Skeletal muscle tissue (tissue), 4 donors: Measurements from ENCODE around the gene RAPGEF2. TPM values are rescaled to one million over a fixed set of nuclear protein-coding genes. Genes with fewer than 3 reads are reported as not detected.
"Not testable (repeated sequence)": the region's sequence is repeated elsewhere in the genome, so short reads cannot be mapped to it uniquely, and the experiment has no call there.

Source experiments
- H3K27ac ChIP-seq: one replicate; pipeline ENCODE4 v1.7.0; 2013; ENCODE audit warnings: mild to moderate bottlenecking, low read depth, low read length, inconsistent platforms
- H3K27me3 ChIP-seq, 3 donors: one replicate each; pipeline ENCODE4 v1.7.0; 2013; ENCODE audit warnings: low read length in 3 of 3; ENCODE audit not compliant: control insufficient read depth in 3 of 3, insufficient read depth in 3 of 3
- H3K36me3 ChIP-seq, 3 donors: one replicate each; pipeline ENCODE4 v1.7.0; 2013; ENCODE audit warnings: low read length in 3 of 3; ENCODE audit not compliant: control insufficient read depth in 3 of 3, insufficient read depth in 3 of 3
- H3K4me1 ChIP-seq, 3 donors: one replicate each; pipeline ENCODE4 v1.7.0; 2013; ENCODE audit warnings: low read length in 3 of 3, mild to moderate bottlenecking in 3 of 3; ENCODE audit not compliant: control insufficient read depth in 3 of 3, insufficient read depth in 3 of 3
- H3K4me3 ChIP-seq, 3 donors: one replicate each; pipeline ENCODE4 v1.7.0; 2013; ENCODE audit warnings: low read length in 3 of 3
- H3K9ac ChIP-seq, 3 donors: one replicate each; pipeline ENCODE4 v1.7.0; 2013; ENCODE audit warnings: low read length in 3 of 3, mild to moderate bottlenecking in 3 of 3, moderate library complexity in 2 of 3, low read depth in 1 of 3
- H3K9me3 ChIP-seq, 3 donors: one replicate each; pipeline ENCODE4 v1.7.0; 2013; ENCODE audit warnings: low read length in 3 of 3; ENCODE audit not compliant: control insufficient read depth in 3 of 3
- total RNA-seq: library from RNA; depleted of rRNA; stranded (reverse); fragments of >200 nt; gene quantifications from one replicate; pipeline ENCODE4 v1.2.3, GENCODE V29; 2014
- donor health status: Osteomylitis.

The RAPGEF2 gene
- total RNA-seq, 1 donor from 2014 or later, result 46.4 TPM

DNA sequence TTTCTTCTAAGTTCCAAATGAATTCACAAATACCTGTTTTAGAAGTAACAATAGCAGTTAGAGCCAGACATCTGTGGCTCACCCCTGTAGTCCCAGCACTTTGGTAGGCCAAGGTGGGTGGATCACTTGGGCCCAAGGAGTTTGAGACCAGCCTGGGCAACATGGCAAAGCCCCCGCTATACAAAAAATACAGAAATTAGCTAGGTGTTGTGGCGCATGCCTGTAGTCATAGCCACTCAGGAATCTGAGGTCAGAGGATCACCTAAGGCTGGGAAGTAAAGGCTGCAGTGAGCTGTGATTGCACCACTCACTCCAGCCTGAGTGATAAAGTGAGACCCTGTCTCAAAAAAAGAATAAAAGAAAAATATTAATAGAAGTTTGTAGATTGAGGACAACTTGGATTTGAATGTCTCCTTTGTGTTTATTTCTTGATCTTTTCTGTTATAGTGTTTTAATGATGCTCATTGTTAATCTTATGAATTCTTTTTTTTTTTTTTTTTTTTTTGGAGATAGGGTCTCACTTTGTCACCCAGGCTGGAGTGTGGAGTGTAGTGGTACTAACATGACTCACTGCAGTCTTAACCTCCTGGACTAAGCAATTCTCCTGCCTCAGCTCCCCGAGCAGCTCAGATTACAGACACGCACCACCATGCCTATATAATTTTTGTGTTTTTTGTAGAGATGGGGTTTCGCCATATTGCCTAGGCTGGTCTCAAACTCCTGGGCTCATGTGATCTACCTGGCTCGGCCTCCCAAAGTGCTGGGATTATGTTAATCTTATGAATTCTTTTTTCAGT is 30.7 kb upstream of the RAPGEF2 start:
- Histone ChIP-seq H3K4me1 (no peaks in the 10 kb centered on the region), H3K27me3 (no peaks in the 10 kb centered on the region), H3K9me3 (no peaks in the 10 kb centered on the region), H3K4me3 (no peak overlapping the region), H3K36me3 (no peaks in the 10 kb centered on the region), H3K27ac (no peak overlapping the region), H3K9ac (no peak overlapping the region)

DNA sequence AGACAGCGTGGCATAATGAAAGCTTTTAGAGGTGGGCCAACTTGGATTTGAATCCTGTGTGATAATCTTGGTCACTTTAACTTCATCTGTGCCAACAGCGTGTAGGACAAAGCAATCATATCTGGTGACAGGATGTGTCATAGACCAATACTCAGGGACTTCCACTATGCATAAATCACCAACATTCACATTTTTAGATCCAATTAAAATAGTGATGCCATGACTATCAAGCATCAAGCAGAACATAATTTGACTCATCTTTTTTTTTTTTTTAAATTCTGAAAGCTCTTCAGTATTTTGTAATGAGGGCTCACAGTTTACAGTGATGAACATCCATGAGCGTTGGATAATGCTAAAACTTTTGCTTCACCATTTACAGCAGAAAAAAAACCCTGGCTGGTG is 27.3 kb upstream of the RAPGEF2 start:
- no peaks in the 10 kb centered on the region for H3K9me3 ChIP-seq
- no peaks in the 10 kb centered on the region for H3K36me3 ChIP-seq
- no peak overlapping the region for H3K9ac ChIP-seq
- H3K4me1 ChIP-seq, result no peaks in the 10 kb centered on the region
- no peak overlapping the region for H3K27ac ChIP-seq
- no peaks in the 10 kb centered on the region for H3K27me3 ChIP-seq
- H3K4me3 ChIP-seq, result no peak overlapping the region

DNA sequence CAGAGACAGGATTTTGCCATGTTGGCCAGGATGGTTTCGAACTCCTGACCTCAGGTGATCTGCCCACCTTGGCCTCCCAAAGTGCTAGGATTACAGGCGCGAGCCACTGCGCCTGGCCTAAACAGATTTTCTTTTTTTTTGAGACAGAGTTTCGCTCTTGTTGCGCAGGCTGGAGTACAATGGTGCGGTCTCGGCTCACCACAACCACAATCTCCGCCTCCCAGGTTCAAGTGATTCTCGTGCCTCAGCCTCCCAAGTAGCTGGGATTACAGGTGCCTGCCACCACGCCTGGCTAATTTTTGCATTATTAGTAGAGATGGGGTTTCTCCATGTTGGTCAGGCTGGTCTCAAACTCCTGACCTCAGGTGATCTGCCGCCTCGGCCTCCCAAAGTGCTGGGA is 25.9 kb upstream of the RAPGEF2 start:
- H3K4me1 ChIP-seq, H3K4me3 ChIP-seq, H3K27me3 ChIP-seq, H3K9ac ChIP-seq, H3K27ac ChIP-seq, H3K9me3 ChIP-seq, H3K36me3 ChIP-seq: not testable (repeated sequence)

DNA sequence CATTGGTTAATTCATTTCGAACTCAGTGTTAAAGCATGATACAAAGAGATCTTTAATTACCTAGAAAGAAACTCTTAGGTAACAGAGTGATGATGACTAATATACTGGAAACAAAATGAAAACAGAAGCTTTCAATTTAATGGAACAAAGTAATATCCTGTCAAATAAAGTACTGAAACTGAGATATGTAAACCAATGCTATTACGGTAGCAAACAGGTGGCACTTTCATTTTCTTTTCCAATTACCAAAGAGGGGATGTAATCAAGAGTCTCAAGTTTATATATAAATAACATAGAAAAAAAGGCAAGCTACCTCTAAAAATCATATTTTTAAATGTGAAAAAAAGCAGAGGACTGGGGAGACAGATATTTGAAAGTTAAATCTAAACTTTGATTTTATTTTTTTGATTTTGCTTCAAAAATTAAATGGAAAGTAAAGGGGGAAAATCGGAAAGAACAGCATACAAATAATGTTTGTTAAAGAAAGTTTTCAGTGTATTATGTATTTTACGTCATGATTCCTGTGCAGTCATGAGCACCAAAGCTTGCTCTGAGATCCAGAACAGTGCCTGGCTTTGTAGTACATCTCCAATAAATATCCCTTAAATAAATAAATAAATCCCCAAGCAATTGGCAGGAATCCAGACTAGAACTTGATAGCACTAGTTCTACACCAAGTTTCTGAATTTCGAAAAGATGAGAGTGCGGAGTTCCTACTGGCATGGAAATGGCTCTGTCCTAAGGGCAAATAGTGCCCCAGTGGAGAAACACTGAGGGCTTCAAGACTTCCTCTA is 25.0 kb upstream of the RAPGEF2 start:
- H3K9me3 ChIP-seq, result no peaks in the 10 kb centered on the region
- H3K4me3 ChIP-seq, result no peak overlapping the region
- H3K36me3 ChIP-seq, result no peaks in the 10 kb centered on the region
- no peaks in the 10 kb centered on the region for H3K27me3 ChIP-seq
- no peak overlapping the region for H3K9ac ChIP-seq
- H3K27ac ChIP-seq, result no peak overlapping the region
- H3K4me1 ChIP-seq, result no peaks in the 10 kb centered on the region

DNA sequence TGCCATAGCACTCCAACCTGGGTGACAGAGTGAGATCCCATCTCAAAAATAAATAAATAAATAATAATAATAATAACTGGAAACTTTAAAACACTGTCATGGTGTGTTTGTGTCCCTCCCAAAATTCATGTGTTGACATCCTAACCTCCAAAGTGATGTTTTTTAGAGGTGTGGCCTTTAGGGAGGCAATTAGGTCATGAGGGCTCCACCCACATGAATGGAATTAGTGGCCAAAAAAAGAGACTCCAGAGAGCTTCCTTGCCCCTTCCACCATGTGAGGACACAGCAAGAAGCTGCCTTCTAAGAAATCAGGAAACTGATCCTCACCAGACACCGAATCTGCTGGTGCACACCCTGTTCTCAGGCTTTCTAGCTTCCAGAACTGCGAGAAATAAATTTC is 23.8 kb upstream of the RAPGEF2 start:
- Histone ChIP-seq H3K4me1 (no peaks in the 10 kb centered on the region), H3K9me3 (no peaks in the 10 kb centered on the region), H3K4me3 (no peak overlapping the region), H3K27ac (no peak overlapping the region), H3K27me3 (no peaks in the 10 kb centered on the region), H3K9ac (no peak overlapping the region), H3K36me3 (no peaks in the 10 kb centered on the region)

DNA sequence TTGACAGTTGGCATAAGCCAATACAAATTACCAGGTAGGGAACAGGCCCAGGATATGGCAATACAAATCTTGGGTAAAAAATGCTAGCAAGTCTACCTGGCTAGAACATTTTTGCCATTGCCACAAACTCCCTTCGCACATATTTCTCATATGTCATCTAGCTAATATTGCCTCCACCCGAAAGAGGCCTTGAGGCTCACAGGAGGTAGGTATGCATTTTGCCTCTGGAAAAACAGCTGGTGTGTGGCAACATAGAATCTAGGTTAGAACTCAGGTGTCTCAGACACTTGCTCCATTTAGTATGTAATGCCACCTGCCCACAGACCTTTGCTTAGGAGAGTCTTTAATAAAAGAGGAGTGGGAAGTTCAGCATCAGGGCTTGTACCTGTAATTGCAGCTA is 16.3 kb upstream of the RAPGEF2 start:
- Histone ChIP-seq H3K4me3 (no peak overlapping the region), H3K27me3 (no peaks in the 10 kb centered on the region), H3K27ac (no peak overlapping the region), H3K9ac (no peak overlapping the region), H3K4me1 (no peaks in the 10 kb centered on the region), H3K36me3 (no peaks in the 10 kb centered on the region), H3K9me3 (no peaks in the 10 kb centered on the region)

DNA sequence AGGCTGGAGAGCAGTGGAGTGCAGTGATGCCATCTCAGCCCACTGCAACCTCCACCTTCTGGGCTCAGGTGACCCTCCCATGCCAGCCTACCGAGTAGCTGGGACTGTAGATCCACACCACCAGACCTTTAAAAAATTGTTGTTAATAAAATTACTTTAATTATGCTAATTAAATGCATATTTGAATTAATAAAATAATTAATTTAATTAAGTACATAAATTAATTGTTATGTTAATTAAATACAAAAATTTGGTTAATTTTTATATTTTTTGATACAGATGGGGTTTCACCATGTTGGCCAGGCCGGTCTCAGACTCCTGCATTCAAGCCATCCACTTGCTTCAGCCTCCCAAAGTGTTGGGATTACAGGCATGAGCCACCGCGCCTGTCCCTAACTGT is 12.6 kb upstream of the RAPGEF2 start:
- no peak overlapping the region for H3K4me3 ChIP-seq
- no peak overlapping the region for H3K27ac ChIP-seq
- H3K4me1 ChIP-seq, result no peaks in the 10 kb centered on the region

DNA sequence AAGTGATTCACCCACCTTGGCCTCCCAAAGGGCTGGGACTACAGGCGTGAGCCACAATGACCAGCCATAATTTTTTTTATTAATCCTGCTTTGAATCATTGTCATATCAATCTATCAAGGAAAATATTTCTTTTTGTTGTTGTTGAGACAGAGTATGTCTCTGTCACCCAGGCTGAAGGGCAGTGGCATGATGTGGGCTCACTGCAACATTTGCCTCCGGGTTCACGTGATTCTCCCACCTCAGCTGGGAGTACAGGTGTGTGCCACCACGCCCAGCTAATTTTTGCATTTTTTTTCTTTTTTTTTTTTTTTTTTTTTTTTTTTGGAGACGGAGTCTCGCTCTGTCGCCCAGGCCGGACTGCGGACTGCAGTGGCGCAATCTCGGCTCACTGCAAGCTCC is 8.7 kb upstream of the RAPGEF2 start:
- not testable (repeated sequence) for H3K4me3 ChIP-seq, H3K36me3 ChIP-seq, H3K27me3 ChIP-seq, H3K9ac ChIP-seq, H3K4me1 ChIP-seq, H3K9me3 ChIP-seq, H3K27ac ChIP-seq

More for the DNA sequence above, 12.6 kb upstream of the RAPGEF2 start:
- no peaks in the 10 kb centered on the region for H3K36me3 ChIP-seq
- H3K27me3 ChIP-seq, result no peaks in the 10 kb centered on the region
- no peak overlapping the region for H3K9ac ChIP-seq
- no peaks in the 10 kb centered on the region for H3K9me3 ChIP-seq

DNA sequence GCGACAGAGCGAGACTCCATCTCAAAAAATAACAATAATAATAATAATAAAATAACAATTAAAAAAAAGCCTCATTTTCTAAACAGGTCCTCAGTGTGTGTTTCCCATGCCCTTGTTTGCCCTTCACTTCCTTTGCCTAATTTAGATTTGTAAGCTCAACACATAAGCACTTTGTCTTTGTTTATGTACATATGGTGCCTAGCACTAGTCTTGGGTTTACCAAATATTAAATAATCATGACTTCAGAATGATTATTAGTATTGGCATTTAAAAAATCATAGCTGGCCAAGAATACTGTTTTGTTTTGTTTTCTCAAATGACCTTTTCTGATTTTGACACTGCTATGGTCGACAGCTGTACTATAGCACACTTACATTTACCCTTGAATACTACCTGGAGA is 6.4 kb upstream of the RAPGEF2 start:
- no peak overlapping the region for H3K27ac ChIP-seq
- H3K9me3 ChIP-seq, result no peaks in the 10 kb centered on the region
- no peaks in the 10 kb centered on the region for H3K4me1 ChIP-seq
- H3K4me3 ChIP-seq, result no peak overlapping the region
- no peak overlapping the region for H3K9ac ChIP-seq
- H3K36me3 ChIP-seq, result no peaks in the 10 kb centered on the region
- H3K27me3 ChIP-seq, result no peaks in the 10 kb centered on the region

DNA sequence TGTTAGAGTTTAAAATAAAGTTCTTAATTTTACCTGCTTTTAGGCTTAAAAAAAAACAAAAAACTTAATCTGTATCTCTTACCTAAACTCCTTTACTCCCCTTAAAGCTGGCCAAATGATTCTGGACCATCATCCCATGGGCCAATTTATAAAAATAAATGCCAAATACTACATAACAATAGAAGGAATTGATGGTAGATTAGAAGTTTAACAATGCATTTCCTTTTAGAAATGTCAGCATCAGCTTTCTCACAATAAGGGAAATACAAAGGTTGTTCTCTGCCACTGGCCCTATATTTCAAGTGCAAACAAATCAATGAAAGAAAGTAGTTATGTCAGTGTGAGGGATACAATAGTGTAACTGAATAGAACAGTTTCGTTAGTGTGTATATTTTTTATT is 5.7 kb upstream of the RAPGEF2 start:
- no peak overlapping the region for H3K27ac ChIP-seq
- peaks cover 0 to under 1% (median 0%) of the 10 kb centered on the region in 3 donors for H3K4me1 ChIP-seq
- H3K36me3 ChIP-seq, result no peaks in the 10 kb centered on the region
- H3K4me3 ChIP-seq, result no peak overlapping the region
- H3K27me3 ChIP-seq, result no peaks in the 10 kb centered on the region
- H3K9me3 ChIP-seq, result no peaks in the 10 kb centered on the region
- H3K9ac ChIP-seq, result no peak overlapping the region
